ENCODE data around the gene KIRREL3. TPM values are rescaled to one million over a fixed set of nuclear protein-coding genes. Genes with fewer than 3 reads are reported as not detected.
"Not testable (repeated sequence)": the region's sequence is repeated elsewhere in the genome, so short reads cannot be mapped to it uniquely, and the experiment has no call there.

The KIRREL3 gene
- total RNA-seq, 1 donor from 2014 or later = 26.5 TPM

- DNase-seq (ENCODE audit: low spot score in 2 of 2) (no peak), FAIRE-seq (no peak)
Observed at GRCh38 chr11:126405374-126405773, 595.2 kb downstream of the KIRREL3 start.

DNA sequence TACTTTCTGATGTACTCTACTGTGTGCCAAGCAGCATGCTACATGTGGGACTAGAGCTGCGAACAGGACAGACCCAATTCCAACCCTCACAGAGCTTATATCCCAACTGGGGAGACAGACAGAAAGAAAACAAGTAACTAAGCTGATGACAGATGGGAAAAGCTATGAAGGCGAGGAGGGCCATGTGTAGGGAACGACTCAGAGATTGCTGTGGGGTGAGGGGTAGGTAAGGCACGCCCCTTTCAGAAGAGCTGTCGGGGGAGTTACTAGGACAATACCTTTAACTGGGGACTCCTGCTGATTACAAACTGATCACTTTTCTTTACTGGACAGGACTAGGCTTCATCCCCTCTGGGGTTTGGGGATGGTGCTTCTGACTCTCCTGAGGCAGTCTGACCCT is 596.2 kb downstream of the KIRREL3 start:
- DNase-seq (ENCODE audit: low spot score in 2 of 2) = no peak
- FAIRE-seq = no peak

DNA sequence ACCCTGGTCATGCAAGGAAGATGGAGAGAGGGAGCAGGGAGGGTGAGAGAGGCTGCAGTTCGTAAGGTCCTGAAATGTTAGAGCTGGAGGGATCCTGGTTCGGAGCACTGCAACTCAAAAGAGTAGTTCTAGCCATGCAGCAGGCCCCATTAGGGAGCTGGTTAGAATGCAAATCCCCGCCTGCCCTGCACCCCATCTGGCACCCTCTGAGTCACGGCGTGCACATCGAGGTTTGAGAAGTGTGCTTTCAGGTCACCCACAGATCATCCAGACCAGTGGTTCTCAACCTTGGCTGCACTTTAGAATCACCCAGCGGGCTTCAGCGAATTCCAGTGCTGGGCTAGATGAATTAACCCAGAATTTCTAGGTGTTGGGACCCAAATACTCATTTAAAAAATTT is 596.9 kb downstream of the KIRREL3 start:
- FAIRE-seq = no peak
- DNase-seq (ENCODE audit: low spot score in 2 of 2) = no peak

GRCh38 chr11:126403022-126403581 is 597.5 kb downstream of the KIRREL3 start:
- no peak for FAIRE-seq
- DNase-seq (ENCODE audit: low spot score in 2 of 2) = no peak

GRCh38 chr11:126400479-126400878 is 600.1 kb downstream of the KIRREL3 start:
- no peak for FAIRE-seq
- no peak for DNase-seq (ENCODE audit: low spot score in 2 of 2)

DNA sequence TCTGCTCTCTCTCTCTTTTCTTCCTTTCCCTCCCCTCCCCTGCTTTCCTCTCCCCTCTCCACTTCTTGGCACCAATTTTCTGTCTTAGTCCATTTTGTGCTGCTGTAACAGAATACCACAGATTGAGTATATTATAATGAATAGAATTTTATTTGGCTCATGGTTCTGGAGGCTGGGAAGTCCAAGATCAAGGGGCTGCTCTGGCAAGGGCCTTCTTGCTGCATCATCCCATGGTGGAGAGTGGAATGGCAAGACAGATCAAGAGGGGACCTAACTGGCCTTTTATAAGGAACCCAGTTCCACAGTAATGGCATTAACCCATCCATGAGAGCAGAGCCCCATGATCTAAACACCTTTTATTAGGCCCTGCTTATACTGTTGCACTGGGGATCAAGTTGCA is 600.6 kb downstream of the KIRREL3 start:
- no peak for DNase-seq (ENCODE audit: low spot score in 2 of 2)
- no peak for FAIRE-seq

DNA sequence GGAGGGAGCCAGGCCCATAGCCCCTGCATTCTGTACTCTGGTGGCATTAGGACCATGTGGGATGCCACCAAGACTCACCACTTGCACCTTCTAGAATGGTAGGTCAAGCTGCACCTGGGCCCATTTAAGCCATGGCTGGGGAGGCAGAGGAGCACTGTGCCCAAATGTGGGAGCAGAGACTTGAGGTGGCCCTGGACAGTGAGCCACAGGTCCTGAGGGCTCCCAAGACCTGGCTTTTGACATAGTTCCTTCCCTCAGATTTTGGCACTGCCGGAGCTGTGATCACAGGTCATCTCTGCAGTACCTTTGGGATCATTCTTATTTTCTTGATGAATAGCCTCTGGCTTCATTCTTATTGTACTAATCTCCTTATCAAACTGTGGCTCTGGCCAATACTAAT is 601.8 kb downstream of the KIRREL3 start:
- no peak for FAIRE-seq
- no peak for DNase-seq (ENCODE audit: low spot score in 2 of 2)

DNA sequence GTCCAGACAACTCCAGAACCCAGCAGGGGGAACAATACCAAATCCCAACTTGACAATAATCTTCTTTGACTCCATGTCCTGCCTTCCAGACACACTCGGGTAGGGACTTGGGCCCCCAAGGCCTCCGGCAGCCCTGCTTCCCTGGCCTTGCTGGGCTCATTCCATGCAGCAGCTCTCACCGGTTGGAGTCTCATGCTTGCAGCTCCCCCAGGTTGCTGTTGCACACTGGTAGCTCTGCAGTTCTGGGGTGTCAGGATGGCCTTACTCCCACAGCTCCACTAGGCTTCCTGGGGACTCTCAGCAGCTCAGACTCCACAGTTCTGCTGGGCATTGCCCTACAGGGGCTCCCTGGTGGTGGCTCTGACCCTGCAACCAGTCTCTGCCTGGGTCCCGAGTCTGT is 602.3 kb downstream of the KIRREL3 start:
- DNase-seq (ENCODE audit: low spot score in 2 of 2) (no peak), FAIRE-seq (no peak)

- no peak for DNase-seq (ENCODE audit: low spot score in 2 of 2)
- no peak for FAIRE-seq
Observed at GRCh38 chr11:126396965-126397364, 603.6 kb downstream of the KIRREL3 start.

DNA sequence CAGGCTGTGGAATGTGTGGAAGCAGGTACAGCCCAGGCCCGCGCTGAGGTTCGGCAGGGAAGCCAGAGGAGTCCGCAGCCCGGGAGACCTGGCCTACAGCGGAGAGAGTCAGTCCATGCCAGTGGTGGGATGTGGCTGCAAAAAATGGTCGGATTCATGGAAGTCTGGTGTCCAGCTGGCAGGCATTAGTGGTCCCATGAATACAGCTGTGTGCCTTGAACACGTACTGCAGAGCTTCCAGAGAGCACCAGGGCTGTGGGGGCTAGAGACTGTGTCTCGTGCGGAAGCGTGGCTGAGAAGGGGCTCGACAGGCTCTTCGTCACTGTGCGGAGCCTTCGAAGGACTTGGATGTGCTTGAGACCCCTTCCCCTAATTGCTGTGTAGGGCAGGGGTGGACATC is 604.3 kb downstream of the KIRREL3 start:
- FAIRE-seq; DNase-seq (ENCODE audit: low spot score in 2 of 2): not testable (repeated sequence)

- FAIRE-seq; DNase-seq (ENCODE audit: low spot score in 2 of 2): not testable (repeated sequence)
Observed at GRCh38 chr11:126395784-126396183, 604.8 kb downstream of the KIRREL3 start.

DNA sequence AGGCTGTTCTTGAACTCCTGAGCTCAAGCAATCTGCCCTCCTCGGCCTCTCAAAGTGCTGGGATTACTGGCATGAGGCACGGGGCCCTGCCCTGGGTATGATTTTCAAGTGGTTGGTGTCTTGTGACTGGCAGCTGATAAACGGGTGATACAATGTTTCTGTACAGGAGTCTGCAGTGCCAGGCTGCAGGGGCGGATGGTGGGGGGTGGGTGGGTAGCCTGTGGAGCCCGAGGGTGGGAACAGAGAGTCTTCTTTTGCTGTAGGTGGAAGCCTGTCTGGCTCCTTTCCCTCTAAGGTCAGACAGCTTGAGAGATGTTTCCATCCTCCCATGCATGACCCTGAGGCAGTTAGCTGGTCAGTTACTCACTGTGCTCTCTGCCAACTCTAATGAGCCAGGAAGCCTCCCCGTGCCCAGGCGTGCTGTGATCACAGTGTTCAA is 605.9 kb downstream of the KIRREL3 start:
- not testable (repeated sequence) for DNase-seq (ENCODE audit: low spot score in 2 of 2); FAIRE-seq

GRCh38 chr11:126394036-126394435 is 606.5 kb downstream of the KIRREL3 start:
- DNase-seq (ENCODE audit: low spot score in 2 of 2) (no peak), FAIRE-seq (no peak)

- no peak for FAIRE-seq
- no peak for DNase-seq (ENCODE audit: low spot score in 2 of 2)
Observed at GRCh38 chr11:126393143-126393542, 607.4 kb downstream of the KIRREL3 start.

DNA sequence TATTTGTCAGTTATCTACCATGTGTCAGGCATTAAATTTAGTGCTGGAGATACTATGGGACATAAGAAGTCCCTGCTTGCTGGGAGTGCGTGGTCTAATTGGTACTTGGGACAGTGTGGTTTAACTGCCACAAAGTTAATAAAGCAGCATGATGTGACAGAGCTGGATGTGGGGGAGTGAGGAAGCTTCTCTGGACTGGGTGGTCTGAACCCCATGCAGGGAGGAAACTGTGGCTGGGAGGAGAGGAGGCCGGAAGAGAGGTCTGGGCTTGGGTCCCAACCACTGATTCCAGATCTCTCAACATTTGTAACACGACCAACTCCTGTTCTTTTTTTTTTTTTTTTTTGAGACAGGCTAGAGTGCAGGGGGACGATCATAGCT is 607.9 kb downstream of the KIRREL3 start:
- no peak for FAIRE-seq

GRCh38 chr11:126391970-126392632 is 608.5 kb downstream of the KIRREL3 start:
- no peak for DNase-seq (ENCODE audit: low spot score in 2 of 2)
- FAIRE-seq = no peak

More for the DNA sequence above, 607.9 kb downstream of the KIRREL3 start:
- DNase-seq (ENCODE audit: low spot score in 2 of 2) = no peak

DNA sequence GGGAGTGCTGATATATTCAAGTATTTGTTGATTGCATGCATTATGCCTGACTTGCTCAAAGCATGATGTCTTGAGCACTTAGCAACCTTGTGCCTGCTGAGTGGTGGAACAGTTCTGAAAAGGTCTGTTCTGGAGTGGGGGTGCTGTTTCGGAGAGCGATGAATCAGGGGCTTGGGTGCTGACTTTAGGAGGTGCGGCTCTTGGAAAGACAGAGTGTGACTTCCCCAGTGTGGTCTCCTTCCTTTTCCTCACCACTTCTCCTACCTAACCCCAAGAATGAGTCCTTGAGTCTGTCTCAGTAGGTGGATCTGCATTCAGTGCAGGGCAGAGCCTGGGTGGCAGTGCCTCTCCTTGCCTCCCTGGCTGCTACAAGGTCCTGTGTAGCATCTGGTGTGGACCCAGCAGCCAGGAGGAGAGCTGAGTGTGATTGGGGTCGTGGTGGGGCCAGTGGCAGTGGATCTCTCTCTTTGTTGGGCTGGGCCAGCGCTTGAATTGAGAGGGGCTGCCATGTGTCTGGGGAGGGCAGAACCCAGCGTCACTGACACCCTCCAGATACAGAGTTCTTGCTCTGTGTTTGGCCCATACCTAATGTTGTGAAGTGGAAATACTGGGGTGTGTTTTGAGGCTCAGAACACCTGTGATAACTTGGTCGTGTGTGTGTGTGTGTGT is 609.1 kb downstream of the KIRREL3 start:
- DNase-seq (ENCODE audit: low spot score in 2 of 2) (no peak), FAIRE-seq (no peak)

DNA sequence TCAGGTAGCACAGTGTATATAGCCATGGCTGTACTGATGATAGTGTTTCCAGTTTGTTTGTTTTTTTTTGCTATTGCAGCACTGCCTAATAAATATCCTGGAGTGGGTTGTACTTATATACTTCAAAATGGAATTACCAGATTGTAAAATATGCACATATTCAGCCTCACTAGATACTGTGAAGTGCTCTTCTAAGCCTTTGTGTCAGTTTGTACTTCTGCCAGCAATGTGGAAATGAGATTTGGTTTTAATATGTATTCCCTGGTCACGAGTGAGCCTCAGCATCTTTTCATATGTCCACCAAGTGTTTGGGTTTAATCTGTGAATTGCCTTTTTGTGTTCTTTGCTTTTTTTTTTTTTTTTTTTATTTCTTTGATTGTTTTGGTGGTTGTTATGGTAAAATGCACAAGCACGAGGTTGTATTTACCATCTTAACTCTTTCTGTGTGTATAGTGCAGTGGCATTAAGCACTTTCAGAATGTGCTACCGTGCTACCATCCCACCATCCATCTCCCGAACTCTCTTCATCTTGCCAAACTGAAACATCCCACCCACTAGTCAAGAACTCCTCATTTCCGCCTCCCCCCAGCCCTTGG is 610.2 kb downstream of the KIRREL3 start:
- DNase-seq (ENCODE audit: low spot score in 2 of 2) (no peak), FAIRE-seq (no peak)

GRCh38 chr11:126387857-126388256 is 612.7 kb downstream of the KIRREL3 start:
- FAIRE-seq = no peak

GRCh38 chr11:126386729-126387071 is 613.9 kb downstream of the KIRREL3 start:
- FAIRE-seq; DNase-seq (ENCODE audit: low spot score in 2 of 2): not testable (repeated sequence)

More at GRCh38 chr11:126387857-126388256, 612.7 kb downstream of the KIRREL3 start:
- no peak for DNase-seq (ENCODE audit: low spot score in 2 of 2)

- FAIRE-seq (no peak), DNase-seq (ENCODE audit: low spot score in 2 of 2) (no peak)
Observed at GRCh38 chr11:126385991-126386728, 614.4 kb downstream of the KIRREL3 start.
